Keratinocyte (primary cell): ENCODE measurements around the gene CTNNA2.

Source experiments
- CTCF ChIP-seq, 3 experiments: IDR thresholded peaks in 1 of 3; conservative IDR thresholded peaks in 1 of 3; optimal IDR thresholded peaks in 1 of 3; 2 replicates in 2 of 3; 3 replicates in 1 of 3; pipeline versions ENCODE3 to v1.5.1; 2011; ENCODE audit warnings: low read length in 3 of 3, mild to moderate bottlenecking in 3 of 3, moderate library complexity in 2 of 3, control low read depth in 1 of 3, inconsistent platforms in 1 of 3; ENCODE audit not compliant: insufficient read depth in 2 of 3; ENCODE audit errors: extremely low read depth in 1 of 3
- EZH2 ChIP-seq: IDR thresholded peaks from one replicate; pipeline ENCODE4 v1.6.1; 2012; ENCODE audit warnings: inconsistent platforms, mild to moderate bottlenecking, low read length, moderate library complexity

- no peak for TF ChIP-seq CTCF (optimal IDR thresholded peaks at IDR 0.05 in 1 of 3, IDR thresholded peaks at IDR 0.05 in 1 of 3, conservative IDR thresholded peaks at IDR 0.05 in 1 of 3; ENCODE audit: extremely low read depth in 1 of 3, insufficient read depth in 2 of 3, low read length in 3 of 3)
- no peak for TF ChIP-seq EZH2
Observed at GRCh38 chr2:80141007-80141726, 628.3 kb downstream of the CTNNA2 start.
